Renal cortex interstitium (tissue), 3 donors: ENCODE measurements around the gene ERAS. TPM values are rescaled to one million over a fixed set of nuclear protein-coding genes. Genes with fewer than 3 reads are reported as not detected.

Experiments
- polyA plus RNA-seq, 3 donors: library from polyadenylated mRNA; unstranded; fragments of 120-200 nt; gene quantifications; one replicate each; pipeline ENCODE4 v1.2.1, GENCODE V29; 2013; ENCODE audit not compliant: insufficient read length in 3 of 3

Gene ERAS
- polyA plus RNA-seq, 3 donors = 0.16 to 0.18 (median 0.16) TPM

Other genes with a start within 250 kb of the ERAS start
- 100 to 1,000 TPM; 118 to 157 (median 145) TPM for gene WDR13, start 229.0 kb upstream of the ERAS start, polyA plus RNA-seq
- gene WAS, start 142.7 kb upstream of the ERAS start, polyA plus RNA-seq = 1 to 10 TPM; 3.0 to 5.5 (median 3.9) TPM
- gene SUV39H1, start 129.8 kb upstream of the ERAS start, polyA plus RNA-seq = 1 to 10 TPM; 5.5 to 7.6 (median 6.0) TPM
- gene GLOD5, start 64.8 kb upstream of the ERAS start, polyA plus RNA-seq = 1 to 10 TPM; 1.3 to 1.6 (median 1.4) TPM
- gene GATA1, start 39.9 kb upstream of the ERAS start, polyA plus RNA-seq = under 1 TPM; 0.45 to 0.76 (median 0.66) TPM
- 100 to 1,000 TPM; 162 to 223 (median 184) TPM for gene HDAC6, start 24.4 kb upstream of the ERAS start, polyA plus RNA-seq
- 10 to 100 TPM in 2 of 3 donors, 1 to 10 TPM in 1; 3.9 to 28.1 (median 13.6) TPM for gene PCSK1N, start 9.1 kb downstream of the ERAS start, polyA plus RNA-seq
- 10 to 100 TPM; 33.6 to 46.5 (median 44.3) TPM for gene TIMM17B, start 71.3 kb downstream of the ERAS start, polyA plus RNA-seq
- 10 to 100 TPM; 67.9 to 83.2 (median 78.8) TPM for gene PQBP1, start 71.4 kb downstream of the ERAS start, polyA plus RNA-seq
- gene SLC35A2, start 85.1 kb downstream of the ERAS start, polyA plus RNA-seq = 10 to 100 TPM; 30.0 to 33.7 (median 33.6) TPM
- 1 to 10 TPM; 5.4 to 8.6 (median 7.5) TPM for gene PIM2, start 92.5 kb downstream of the ERAS start, polyA plus RNA-seq
- gene OTUD5, start 131.1 kb downstream of the ERAS start, polyA plus RNA-seq = 10 to 100 TPM; 60.7 to 66.1 (median 65.5) TPM
- gene KCND1, start 145.3 kb downstream of the ERAS start, polyA plus RNA-seq = 1 to 10 TPM; 2.2 to 3.2 (median 2.9) TPM
- gene GRIPAP1, start 175.8 kb downstream of the ERAS start, polyA plus RNA-seq = 10 to 100 TPM; 48.3 to 72.7 (median 51.4) TPM
- 10 to 100 TPM; 26.1 to 39.3 (median 31.5) TPM for gene TFE3, start 216.8 kb downstream of the ERAS start, polyA plus RNA-seq
- 10 to 100 TPM; 10.3 to 16.1 (median 12.0) TPM for gene CCDC120, start 232.5 kb downstream of the ERAS start, polyA plus RNA-seq
- 10 to 100 TPM; 33.6 to 41.5 (median 38.6) TPM for gene PRAF2, start 247.5 kb downstream of the ERAS start, polyA plus RNA-seq